CD4-positive, alpha-beta T cell treated with Interleukin-1 beta for 1 hour (primary cell): ENCODE data around the gene MTA3.

Source experiments
- DNase-seq, 2 donors: peaks; one replicate each; pipeline ENCODE4 v3.0.0-alpha.2; 2020 to 2022

The MTA3 gene

DNA sequence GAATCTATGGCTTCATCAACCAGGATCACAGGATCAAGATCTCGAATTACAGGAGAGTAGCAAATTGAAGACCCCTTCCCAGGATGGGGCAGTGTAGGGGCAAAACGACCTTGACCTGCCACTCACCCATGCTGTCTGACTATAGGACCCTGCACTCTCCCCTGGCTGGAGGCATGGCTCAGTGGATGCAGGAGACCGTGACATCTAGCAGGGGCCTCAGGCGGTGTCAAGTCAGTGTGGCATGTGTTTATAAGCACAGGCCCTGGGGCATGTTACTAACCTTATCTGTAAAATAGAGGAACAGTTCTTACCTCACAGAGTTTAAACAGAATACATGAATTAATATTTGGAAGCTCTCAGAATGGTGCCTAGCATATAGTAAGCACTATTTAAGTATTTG is 220.4 kb downstream of the MTA3 start:
- no peak for DNase-seq

- DNase-seq = no peak
Observed at GRCh38 chr2:42789751-42790150, 221.3 kb downstream of the MTA3 start.

GRCh38 chr2:42791606-42792005 is 223.2 kb downstream of the MTA3 start:
- no peak for DNase-seq

DNA sequence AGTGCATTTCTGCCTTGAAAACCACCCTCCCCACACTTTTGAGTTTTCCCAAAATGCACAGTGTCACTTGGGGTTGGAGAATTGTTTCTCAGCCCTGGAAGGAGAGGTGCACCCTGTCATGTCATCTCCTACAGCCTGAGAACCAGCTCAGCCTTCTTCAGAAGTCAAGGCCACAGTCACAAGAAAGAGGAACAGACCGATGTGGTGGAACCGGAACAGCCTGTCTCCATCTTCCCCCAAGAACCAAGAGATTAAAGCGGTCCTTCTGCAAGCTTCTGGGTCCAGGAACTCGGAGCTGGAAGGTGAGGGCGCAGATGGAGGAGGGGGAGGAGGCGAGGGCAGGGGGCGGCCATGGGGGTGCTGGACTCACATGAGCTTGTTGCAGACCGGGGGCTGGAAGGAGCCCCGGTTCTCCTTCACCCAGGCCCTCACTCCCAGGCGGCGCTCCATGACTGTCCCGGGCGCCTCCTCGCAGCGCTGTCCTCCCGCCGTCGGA is 223.7 kb downstream of the MTA3 start:
- DNase-seq = peak in 1 of 2 donors; percentile 30

- no peak for DNase-seq
Observed at GRCh38 chr2:42792583-42793333, 224.3 kb downstream of the MTA3 start, which contains the start of gene HAAO. HAAO (minus strand) TSS chr2:42792583; CDS start chr2:42792536, 47 bp downstream.

DNA sequence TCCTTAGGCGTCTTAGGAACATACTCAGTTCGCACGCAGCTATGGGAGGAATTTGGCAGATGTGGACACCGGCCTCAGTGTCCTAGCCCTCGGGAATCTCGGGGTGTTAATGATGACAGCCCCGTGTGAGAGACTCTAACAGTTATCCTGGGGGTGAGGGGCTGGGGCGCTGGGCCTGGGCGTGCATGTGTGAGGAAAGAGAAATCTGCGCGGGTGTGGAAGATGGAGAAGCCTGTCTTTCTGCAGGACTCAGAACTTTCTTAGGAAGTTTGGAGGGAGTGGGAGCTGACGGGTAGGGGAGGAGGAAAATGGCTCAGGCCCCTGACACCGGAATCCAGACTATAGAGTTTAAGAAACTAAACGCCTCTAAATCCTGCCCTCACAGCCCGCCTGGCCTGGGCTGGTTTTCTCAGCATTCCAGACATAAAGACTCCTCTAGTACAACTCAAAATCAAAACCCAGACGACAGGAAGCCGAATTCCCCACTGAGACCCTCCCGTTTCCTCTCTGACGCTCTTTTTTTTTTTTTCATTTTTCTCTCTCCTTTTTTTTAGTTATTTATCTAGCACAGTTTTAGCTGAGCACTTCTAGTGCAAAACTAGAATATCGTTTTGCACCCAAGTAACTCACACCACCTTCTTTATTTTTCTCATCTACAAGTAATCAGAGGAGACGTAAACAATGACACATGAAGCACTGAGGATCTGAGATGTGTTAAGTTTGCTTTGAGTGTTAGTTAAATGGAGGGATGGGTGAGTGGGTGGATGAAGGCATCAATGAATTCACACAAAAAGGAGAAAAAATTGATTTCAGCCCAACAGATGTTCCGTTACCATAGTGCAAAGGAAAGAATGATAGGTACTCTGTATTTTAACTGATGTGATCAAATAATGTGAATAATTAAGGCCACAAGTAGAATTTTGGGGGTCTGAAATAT is 225.2 kb downstream of the MTA3 start:
- no peak for DNase-seq

GRCh38 chr2:42794271-42795046 is 226.0 kb downstream of the MTA3 start:
- DNase-seq = no peak

DNA sequence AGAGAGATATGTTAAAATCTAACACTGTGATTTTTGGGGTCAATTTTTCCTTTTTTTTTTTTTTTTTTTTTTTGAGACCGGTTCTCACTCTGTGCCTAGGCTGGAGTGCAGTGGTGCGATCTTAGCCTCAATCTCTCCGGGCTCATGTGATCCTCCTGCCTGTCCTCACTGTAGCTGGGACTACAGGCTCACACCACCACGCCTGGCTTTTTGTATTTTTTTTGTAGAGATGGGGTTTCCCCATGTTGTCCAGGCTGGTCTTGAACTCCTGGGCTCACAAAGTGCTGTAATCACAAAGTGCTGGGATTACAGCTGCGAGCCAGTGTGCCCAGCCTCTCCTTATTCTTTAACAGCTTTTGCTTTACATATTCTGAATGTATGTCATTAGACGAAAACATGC is 226.8 kb downstream of the MTA3 start:
- no peak for DNase-seq

- no peak for DNase-seq
Observed at GRCh38 chr2:42795841-42796301, 227.4 kb downstream of the MTA3 start.

DNA sequence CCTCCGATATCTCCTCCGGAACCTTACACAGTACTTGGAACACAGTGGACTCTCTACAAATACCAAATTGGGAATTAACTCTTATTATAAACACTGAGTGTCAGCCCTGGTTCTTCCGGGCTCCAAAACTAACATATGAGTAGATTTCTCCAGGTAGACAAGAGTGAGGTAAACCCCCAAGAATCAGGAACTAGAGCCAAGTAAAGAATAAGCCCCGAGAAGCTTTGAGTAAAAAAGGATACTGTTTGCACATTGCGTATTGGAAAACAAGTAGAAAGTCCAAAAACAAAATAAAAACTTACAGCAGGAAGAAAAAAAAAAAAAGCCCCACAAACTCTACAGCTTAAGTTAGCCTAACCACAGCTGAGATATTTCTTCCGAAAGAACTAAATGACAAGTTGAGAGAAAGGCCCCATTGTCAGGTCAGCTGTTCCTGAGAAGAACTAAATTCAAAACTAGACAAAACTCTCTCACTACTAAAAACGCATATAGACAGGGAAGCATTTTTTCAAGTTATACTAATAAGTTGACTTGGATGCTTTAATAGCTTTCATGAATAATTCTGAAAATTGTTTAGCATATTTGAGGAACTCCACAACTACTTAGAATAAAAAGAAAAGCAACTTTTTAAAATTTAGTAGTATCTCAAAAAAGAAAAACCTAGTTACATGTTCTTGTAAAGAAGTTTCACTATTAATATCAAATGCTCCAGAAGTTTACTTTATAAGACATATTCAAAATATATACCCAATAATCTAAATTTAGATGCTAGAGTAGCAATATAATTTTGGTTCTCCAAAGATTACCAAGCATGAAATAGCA is 228.2 kb downstream of the MTA3 start:
- no peak for DNase-seq

DNA sequence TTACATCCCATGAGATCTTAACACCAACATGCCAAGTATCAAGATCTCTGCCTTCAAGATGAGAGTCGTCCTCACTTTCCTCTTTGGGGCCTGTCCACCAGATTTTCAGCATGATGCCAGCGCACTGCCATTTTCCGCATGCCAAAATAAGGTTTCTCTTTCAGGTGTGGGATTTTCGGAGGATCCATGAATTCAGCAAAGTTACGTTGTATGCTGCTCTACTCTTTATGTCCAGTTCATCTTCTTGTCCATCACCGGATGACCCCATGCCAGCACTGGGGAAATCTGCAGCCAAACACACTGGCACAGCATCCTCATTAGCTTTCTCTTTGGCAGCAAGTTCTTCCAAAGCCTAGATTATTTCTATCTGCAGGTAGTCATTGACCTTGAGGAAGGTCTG is 228.8 kb downstream of the MTA3 start:
- DNase-seq = no peak

DNA sequence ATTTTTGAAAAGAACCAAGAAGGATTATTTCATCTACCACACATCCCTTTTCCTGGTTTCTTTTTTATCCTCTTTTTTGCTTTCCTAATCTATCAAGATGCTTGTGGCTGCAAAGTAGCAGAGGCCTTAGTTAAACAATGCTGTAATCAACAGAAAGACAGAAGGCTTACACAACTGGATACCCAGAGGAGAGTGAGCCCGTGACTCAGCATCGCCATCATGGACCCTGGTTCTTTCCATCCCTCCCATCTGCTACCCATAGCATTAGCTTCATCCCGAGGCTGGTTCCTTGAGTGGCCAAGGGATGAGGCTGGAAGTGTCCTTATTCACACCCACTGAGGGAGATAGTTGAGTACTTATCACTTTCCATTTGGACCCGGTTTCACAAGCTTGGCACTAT is 231.4 kb downstream of the MTA3 start:
- DNase-seq = no peak

DNA sequence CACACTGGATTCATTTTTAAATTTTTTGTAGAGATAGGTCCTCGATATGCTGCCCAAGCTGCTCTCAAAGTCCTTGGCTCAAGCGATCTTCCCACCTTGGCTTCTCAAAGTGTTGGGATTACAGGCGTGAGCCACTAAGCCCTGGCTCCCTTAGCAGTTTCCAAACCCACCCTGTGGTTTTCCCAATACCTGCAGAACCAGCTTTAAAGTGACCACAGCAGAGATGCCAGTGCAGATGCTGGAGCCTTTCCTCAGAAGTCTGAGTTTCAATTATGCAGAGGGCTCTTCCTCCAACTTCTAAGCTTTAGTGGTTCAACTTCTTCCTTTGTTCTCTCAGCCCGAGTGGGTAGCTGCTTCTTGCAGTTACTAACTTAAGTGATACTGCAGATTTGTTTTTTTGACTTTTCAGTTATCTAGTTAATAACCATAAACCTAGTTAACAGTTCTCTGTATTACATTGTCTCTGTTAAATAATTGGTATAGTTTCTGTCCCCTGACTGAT is 232.1 kb downstream of the MTA3 start:
- no peak for DNase-seq

- DNase-seq = no peak
Observed at GRCh38 chr2:42800981-42801380, 232.5 kb downstream of the MTA3 start.

DNA sequence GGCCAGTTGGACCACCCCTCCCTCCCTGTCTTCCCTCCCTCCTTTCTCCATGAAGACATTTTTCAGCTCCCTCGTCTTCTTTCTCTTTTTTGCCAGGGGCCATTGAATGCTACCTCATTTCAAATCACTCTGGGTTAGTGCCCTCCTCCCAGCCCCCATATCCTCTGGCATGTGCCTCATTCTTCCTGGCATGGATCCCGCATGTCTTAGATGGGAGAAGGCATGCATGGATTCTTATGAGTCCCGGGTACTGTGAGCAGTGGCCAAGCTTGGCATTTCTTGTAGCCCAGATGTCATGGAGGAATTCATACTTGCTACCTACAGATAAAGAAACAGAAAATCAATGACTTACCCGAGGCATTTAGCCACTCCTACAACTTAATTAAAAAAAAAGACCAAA is 232.9 kb downstream of the MTA3 start:
- no peak for DNase-seq

DNA sequence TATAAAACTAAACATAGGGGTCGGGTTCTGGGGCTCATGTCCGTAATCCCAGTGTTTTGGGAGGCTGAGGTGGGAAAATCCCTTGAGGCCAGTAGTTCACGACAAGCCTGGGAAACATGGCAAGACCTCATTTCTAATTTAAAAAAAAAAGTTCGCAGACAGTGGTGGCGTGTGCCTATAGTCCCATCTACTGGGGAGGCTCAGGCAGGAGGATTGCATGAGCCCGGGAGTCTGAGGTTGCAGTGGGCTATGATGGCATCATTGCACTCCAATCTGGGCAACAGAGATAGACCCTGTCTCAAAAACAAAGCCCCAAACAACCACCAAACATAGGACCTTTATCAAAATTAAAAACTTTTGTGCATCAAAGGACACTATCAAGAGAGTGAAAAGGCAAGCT is 233.7 kb downstream of the MTA3 start:
- no peak for DNase-seq

GRCh38 chr2:42804338-42804737 is 235.9 kb downstream of the MTA3 start:
- peak in 1 of 2 donors; percentile 49 for DNase-seq

GRCh38 chr2:42804891-42805290 is 236.5 kb downstream of the MTA3 start:
- no peak for DNase-seq
